ENCODE measurements around the gene YLPM1. TPM values are rescaled to one million over a fixed set of nuclear protein-coding genes. Genes with fewer than 3 reads are reported as not detected.

YLPM1 gene
- total RNA-seq, 2 experiments from 2014 or later: 72.4 to 73.8 TPM

DNA sequence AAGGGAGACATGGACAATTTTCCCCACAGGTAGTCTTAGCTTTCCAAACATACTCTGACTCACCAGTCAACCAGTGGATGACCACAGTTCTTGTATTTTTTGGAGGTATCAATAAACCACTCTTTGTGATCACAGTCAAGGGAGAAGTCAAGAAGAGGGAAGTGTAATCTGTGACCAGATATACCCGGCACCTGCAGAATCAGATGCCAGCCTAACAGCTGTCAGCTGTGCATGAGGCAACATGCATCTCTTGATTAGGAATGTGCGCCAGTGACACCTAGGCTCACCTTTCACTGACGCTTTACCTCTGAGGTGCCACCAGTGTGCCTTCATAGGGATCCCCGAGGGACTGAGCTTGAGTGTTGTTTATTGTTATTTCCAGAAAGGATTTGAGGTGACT is 92.8 kb downstream of the YLPM1 start:
- no peaks in the 10 kb centered on the region for H3K9me3 Mint-ChIP-seq
- no peaks in the 10 kb centered on the region for H3K36me3 Mint-ChIP-seq (ENCODE audit: low read depth)
- H3K27ac Mint-ChIP-seq: no peak overlapping the region
- peaks cover 19% of the 10 kb centered on the region for H3K4me1 Mint-ChIP-seq
- DNase-seq: no peak
- ChIA-PET CTCF (interaction anchor here (1.0 to 11.4 kb wide), 7 partner anchors 10 to 51 kb away, joined by 3 to 138 read pairs (median 6); partner anchors contain the start of gene DLST), POLR2A (no interaction called here)
- H3K27me3 Mint-ChIP-seq: no peaks in the 10 kb centered on the region
- no peak overlapping the region for H3K4me3 Mint-ChIP-seq

DNA sequence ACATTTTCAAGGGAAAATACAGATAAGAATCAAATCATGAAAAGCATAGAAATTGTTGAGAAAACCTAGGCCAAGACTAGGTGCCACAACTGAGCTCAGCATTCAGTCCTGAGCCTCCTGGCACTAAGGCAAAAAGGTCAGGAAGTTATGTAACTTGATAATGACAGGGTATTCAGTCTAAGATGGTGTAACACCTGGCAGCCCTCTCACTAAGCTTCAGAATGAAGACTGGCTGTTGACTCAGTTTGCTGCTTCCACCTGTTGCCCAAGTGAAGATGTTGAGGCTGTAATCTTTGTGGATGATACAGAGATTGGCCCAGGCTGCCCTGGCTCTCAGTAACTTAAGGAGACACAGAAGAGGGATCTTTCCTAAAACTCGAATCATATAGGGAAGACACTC is 93.2 kb downstream of the YLPM1 start:
- Mint-ChIP-seq H3K27ac (no peak overlapping the region), H3K4me1 (peaks cover 21% of the 10 kb centered on the region), H3K36me3 (ENCODE audit: low read depth) (no peaks in the 10 kb centered on the region), H3K4me3 (no peak overlapping the region), H3K27me3 (no peaks in the 10 kb centered on the region), H3K9me3 (no peaks in the 10 kb centered on the region)
- no peak for DNase-seq
- POLR2A ChIA-PET: no interaction called here
- CTCF ChIA-PET: interaction anchor here (0.9 to 11.4 kb wide), 9 partner anchors 11 to 51 kb away, joined by 3 to 138 read pairs (median 4); partner anchors contain the start of gene DLST

DNA sequence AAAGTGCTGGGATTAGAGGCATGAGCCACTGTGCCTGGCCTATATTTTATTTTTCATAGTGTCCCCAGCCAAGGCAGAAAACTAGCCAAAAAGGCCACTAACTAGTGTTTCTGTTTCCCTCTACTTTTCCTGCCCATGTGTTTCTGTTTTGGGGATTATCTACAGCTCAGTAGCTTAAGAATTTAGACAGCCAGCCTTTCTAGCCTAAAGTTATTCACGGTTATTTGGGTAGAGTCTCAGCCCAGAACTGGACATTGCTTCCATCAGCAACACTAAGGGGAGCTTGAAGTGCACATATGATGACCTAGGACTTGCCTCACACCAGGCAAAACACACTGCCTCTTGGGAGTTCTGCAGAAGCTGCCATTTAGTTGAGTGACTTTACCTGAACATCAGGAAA is 94.9 kb downstream of the YLPM1 start:
- Mint-ChIP-seq H3K4me3 (no peak overlapping the region), H3K4me1 (peaks cover 13% of the 10 kb centered on the region), H3K27ac (no peak overlapping the region), H3K36me3 (ENCODE audit: low read depth) (no peaks in the 10 kb centered on the region), H3K9me3 (no peaks in the 10 kb centered on the region), H3K27me3 (no peaks in the 10 kb centered on the region)
- no peak for DNase-seq
- ChIA-PET CTCF (interaction anchor here (0.8 to 11.4 kb wide), 5 partner anchors 13 to 49 kb away, joined by 3 to 138 read pairs (median 13); partner anchors contain the start of gene DLST), POLR2A (no interaction called here)

DNA sequence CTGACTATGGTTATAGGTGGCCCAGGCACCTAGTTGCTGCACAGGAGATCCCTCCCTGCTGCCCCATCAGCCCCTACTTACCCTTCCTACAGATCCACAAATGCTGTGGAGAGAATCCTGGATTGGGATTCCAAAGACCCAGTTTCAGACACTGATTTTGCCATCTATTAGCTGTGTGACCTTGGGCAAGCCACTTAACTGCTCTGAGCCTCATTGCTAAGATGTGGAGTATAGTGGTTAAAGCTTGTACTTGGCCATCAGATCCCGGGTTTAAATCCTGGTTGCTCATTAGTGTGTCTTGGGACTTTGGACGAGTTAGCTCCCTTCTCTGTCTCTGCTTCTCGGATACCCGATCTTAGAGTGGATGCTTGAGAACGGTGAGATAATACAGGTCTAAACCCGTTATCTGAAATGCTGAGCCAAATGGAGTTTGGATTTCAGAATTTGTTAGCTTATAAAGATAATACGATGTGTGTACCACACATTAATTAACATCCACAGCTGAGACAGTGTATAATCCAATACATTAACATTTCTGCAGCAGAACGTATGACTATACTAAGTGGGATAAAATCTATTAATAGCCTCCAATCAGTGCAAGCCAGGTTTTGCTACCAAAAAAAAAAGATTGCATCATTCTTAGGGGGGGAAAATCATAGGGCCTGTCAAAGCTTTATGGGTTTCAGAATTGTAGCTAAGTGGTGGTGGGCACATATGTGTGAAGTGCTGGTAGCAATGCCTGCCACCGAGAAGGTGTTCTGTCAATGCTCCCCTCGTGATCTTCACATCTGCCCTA is 96.8 kb downstream of the YLPM1 start:
- Mint-ChIP-seq H3K27me3 (no peaks in the 10 kb centered on the region), H3K9me3 (no peaks in the 10 kb centered on the region), H3K4me1 (peaks cover 4% of the 10 kb centered on the region), H3K27ac (no peak overlapping the region), H3K36me3 (ENCODE audit: low read depth) (no peaks in the 10 kb centered on the region), H3K4me3 (no peak overlapping the region)
- ChIA-PET POLR2A (no interaction called here), CTCF (interaction anchor here (0.6 to 11.4 kb wide), 17 partner anchors 11 to 436 kb away, joined by 3 to 138 read pairs (median 4); partner anchors contain the start of genes ACYP1, DLST and PROX2)
- DNase-seq: no peak

DNA sequence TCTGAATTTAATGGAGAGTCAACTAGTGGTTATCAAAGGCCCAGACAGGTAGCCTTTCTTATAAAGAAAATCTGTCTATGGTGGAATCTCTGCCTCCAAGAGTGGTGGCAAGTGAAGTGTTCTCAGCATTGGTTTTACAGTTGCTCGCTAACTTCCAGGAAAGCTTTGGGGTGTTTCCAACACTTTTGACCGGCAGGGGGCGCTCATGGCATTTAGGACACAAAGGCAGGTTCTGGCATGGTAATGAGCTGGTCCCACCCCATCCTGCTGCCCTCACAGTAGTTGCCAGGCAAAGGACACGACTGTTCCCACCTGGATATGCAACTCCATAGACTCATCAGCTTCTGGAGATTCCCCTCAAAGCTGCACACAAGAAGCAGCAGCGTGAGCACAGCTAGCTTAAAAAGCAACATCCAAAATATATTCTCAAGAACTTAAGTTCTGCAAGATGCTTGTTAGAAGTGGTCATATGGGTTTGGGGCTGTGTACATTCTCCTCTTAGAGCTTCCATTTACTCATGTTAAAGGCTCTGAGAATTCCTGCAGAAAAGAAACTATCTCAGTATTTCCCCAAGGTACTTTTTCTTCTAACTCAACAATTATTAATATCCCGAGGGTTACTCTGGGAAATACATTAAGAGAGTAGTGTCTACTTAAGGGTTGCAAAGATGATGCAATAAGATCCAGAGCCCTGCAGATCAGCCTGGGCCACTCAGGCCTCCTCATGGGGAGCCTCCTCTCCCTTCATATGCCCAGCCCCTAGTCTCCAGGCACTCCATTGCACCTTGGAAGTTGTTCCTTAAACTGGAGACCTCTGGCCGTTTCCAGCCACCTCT is 98.0 kb downstream of the YLPM1 start:
- CTCF ChIA-PET: interaction anchor here (0.6 to 11.4 kb wide), 33 partner anchors 8 to 628 kb away, joined by 3 to 138 read pairs (median 4); partner anchors contain the start of genes ACYP1, DLST, PROX2 and RPS6KL1
- no peaks in the 10 kb centered on the region for H3K36me3 Mint-ChIP-seq (ENCODE audit: low read depth)
- H3K9me3 Mint-ChIP-seq: no peaks in the 10 kb centered on the region
- DNase-seq: peak; percentile 95
- H3K4me1 Mint-ChIP-seq: peaks cover 5% of the 10 kb centered on the region
- no peak overlapping the region for H3K27ac Mint-ChIP-seq
- POLR2A ChIA-PET: interaction anchor here (0.6 to 1.3 kb wide), 3 partner anchors 19 to 44 kb away, joined by 4 to 8 read pairs (median 5); no protein-coding TSS in a partner anchor
- no peaks in the 10 kb centered on the region for H3K27me3 Mint-ChIP-seq
- H3K4me3 Mint-ChIP-seq: no peak overlapping the region

DNA sequence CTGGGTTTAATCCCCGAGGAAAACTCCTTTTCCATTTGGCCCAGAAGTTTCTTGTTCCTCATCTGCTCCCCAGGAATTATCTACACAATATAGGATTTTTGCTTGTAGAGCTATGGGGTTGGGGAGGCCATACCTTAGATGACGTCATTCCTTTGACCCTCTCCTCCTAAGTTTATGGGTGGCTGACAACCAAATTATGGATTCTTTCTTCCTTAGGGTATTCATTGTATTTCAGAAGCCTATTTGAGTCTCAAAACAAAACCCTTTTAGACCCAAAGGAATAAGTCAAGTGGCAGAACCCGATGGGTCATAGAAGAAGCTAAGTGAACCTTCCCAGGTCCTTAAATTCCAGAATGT is 98.6 kb downstream of the YLPM1 start:
- CTCF ChIA-PET: interaction anchor here (0.8 to 11.4 kb wide), 16 partner anchors 12 to 627 kb away, joined by 3 to 138 read pairs (median 4); partner anchors contain the start of genes DLST, PROX2 and RPS6KL1
- no peak for DNase-seq
- Mint-ChIP-seq H3K36me3 (ENCODE audit: low read depth) (no peaks in the 10 kb centered on the region), H3K4me3 (no peak overlapping the region), H3K27ac (no peak overlapping the region), H3K9me3 (no peaks in the 10 kb centered on the region), H3K27me3 (no peaks in the 10 kb centered on the region), H3K4me1 (peaks cover 11% of the 10 kb centered on the region)
- POLR2A ChIA-PET: interaction anchor here (1.3 kb wide), 1 partner anchor 43 kb away, joined by 8 read pairs; no protein-coding TSS in a partner anchor

DNA sequence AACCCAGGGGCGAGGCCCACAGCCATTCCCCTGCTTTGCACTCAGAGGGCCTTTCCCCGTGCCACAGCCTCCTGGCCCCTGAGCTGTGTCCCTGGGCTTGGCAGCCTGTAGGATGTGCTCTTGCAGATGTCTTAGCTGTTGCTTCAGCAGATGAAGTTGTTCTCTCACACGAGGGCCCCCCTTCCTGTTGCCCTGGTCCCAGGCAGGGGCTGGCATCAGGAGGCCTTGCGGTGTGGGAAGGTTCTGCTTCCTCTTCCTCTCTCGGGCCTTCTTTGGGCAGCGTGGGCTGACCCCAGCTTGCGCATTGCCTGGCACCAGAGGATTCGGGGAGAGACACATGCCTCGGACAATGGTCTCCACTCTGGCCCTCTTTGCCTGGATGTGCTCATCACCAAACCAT is 100.2 kb downstream of the YLPM1 start:
- Mint-ChIP-seq H3K27ac (no peak overlapping the region), H3K27me3 (no peaks in the 10 kb centered on the region), H3K4me1 (peaks cover 25% of the 10 kb centered on the region), H3K36me3 (ENCODE audit: low read depth) (no peaks in the 10 kb centered on the region), H3K9me3 (no peaks in the 10 kb centered on the region), H3K4me3 (no peak overlapping the region)
- DNase-seq: no peak
- ChIA-PET CTCF (interaction anchor here (0.6 to 11.4 kb wide), 9 partner anchors 11 to 254 kb away, joined by 3 to 138 read pairs (median 3); partner anchors contain the start of gene PROX2), POLR2A (no interaction called here)

DNA sequence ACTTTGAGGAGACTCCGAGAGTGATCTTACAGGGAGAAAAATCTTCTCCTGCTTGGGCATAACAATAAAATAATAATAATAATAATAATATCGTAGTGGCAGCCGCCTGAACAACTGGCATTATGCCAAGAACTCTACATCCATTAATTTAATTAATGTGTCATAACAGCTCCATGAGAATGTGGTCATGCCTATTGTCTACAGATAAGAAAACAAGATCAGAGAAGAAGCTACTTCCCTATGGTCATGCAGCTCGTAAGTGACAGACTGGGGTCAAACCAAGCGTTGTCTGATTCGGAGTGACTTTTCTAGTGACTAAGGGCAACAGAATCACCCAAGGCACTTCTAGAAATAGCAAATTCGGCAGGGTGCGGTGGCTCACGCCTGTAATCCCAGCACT is 101.1 kb downstream of the YLPM1 start:
- Mint-ChIP-seq H3K27me3 (no peaks in the 10 kb centered on the region), H3K36me3 (ENCODE audit: low read depth) (no peaks in the 10 kb centered on the region), H3K4me1 (peaks cover 28% of the 10 kb centered on the region), H3K27ac (no peak overlapping the region), H3K9me3 (no peaks in the 10 kb centered on the region), H3K4me3 (no peak overlapping the region)
- DNase-seq: no peak
- ChIA-PET CTCF (interaction anchor here (0.9 to 11.4 kb wide), 4 partner anchors 9 to 83 kb away, joined by 3 to 138 read pairs (median 22); no protein-coding TSS in a partner anchor), POLR2A (no interaction called here)

DNA sequence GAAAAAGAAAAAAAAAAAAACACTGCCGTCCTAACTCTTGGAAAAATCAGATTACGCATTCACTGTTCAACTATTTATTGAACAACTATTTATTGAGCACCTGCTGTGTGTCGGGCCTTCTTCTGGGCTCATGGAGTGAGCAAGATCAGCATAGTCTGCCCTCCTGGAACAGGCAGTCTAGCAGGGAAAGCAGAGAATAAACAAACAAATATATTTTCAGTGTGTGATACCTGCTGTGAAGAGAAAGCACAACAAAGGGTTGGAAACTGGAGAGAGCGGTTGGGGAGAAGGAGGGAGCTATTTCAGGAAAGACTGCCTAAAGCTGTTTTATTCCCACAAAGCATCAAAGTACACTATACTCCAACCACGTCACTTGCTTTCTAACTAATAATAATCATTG is 102.0 kb downstream of the YLPM1 start:
- no peak for DNase-seq
- POLR2A ChIA-PET: no interaction called here
- no peaks in the 10 kb centered on the region for H3K36me3 Mint-ChIP-seq (ENCODE audit: low read depth)
- H3K27ac Mint-ChIP-seq: no peak overlapping the region
- CTCF ChIA-PET: no interaction called here
- H3K4me1 Mint-ChIP-seq: peaks cover 28% of the 10 kb centered on the region
- no peak overlapping the region for H3K4me3 Mint-ChIP-seq
- H3K9me3 Mint-ChIP-seq: no peaks in the 10 kb centered on the region
- H3K27me3 Mint-ChIP-seq: no peaks in the 10 kb centered on the region

DNA sequence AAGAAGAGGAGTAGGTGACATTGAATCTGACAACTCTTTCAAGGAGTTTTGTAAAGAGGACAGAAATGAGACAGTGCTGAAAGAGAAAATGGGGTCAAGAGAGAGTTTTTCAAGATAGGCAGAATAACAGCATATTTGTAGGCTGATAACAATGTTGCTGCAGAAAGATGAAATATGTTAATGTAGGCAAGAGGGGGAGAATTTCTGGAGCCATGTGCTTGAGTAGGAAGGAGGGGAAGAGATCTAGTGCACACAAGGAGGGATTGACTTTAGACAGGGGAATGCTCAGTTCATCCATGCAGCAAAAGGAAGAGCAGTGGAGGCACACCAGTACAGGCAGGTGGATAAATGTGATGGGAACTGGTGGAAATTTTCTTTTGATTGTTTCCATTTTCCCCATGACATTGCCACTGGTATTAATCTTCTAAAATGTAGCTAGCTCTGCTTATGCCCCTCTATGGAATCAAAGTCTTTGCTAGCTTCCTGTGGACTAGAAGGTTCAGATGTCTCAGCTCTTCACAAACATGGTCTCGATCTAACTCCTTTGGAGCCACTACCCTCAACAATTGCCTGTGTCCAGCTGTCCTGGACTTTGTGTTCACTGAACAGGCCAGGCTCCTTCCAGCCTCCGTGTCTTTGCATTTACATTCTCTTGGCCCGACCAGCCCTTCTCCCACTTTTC is 103.7 kb downstream of the YLPM1 start:
- H3K27ac Mint-ChIP-seq: peak overlapping the region; percentile 66
- ChIA-PET POLR2A (no interaction called here), CTCF (interaction anchor here (0.6 to 1.5 kb wide), 4 partner anchors 11 to 254 kb away, joined by 3 to 10 read pairs (median 3); partner anchors contain the start of gene DLST)
- H3K4me3 Mint-ChIP-seq: no peak overlapping the region
- no peak for DNase-seq
- no peaks in the 10 kb centered on the region for H3K9me3 Mint-ChIP-seq
- peaks cover 24% of the 10 kb centered on the region for H3K4me1 Mint-ChIP-seq
- H3K27me3 Mint-ChIP-seq: no peaks in the 10 kb centered on the region
- no peaks in the 10 kb centered on the region for H3K36me3 Mint-ChIP-seq (ENCODE audit: low read depth)

DNA sequence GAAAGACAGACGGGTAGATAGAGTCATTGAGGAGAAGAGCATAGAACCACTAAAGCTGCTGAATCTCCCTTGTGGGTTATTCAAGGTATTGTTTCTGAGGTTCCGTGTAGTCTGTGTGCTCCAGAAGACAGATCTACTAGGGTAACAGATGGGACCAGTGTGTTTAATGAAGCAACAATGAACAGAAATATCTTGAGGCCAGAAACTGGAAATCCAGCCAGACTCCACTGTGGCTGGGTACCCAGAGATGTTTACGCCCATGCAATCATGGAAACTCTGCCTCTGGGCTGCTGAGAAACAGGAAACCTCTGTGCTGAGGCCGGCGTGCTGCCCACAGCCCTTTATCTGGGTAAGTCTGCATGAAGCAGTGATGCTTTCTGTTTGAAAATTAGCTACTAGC is 104.6 kb downstream of the YLPM1 start:
- POLR2A ChIA-PET: no interaction called here

DNA sequence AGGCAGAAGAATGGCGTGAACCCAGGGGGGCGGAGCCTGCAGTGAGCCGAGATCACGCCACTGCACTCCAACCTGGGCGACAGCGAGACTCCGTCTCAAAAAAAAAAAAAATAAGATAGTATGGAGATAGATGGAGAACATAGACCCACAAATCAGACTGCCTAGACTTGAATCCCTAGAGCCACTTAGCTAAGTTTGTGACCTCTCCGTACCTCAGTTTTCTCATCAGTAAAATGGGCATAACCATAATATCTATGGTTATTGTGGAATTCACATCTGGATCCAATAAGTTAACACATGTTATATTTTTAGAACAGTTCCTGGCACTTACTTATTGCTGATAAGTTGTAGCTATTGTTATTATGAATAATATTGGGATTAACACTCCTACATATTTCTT is 105.6 kb downstream of the YLPM1 start:
- H3K4me3 Mint-ChIP-seq: no peak overlapping the region
- peaks cover 24% of the 10 kb centered on the region for H3K4me1 Mint-ChIP-seq
- H3K27me3 Mint-ChIP-seq: no peaks in the 10 kb centered on the region
- DNase-seq: no peak
- H3K9me3 Mint-ChIP-seq: no peaks in the 10 kb centered on the region
- ChIA-PET POLR2A (no interaction called here), CTCF (interaction anchor here (0.6 to 1.5 kb wide), 9 partner anchors 8 to 438 kb away, joined by 3 to 5 read pairs (median 4); no protein-coding TSS in a partner anchor)
- no peaks in the 10 kb centered on the region for H3K36me3 Mint-ChIP-seq (ENCODE audit: low read depth)
- H3K27ac Mint-ChIP-seq: no peak overlapping the region

More for the DNA sequence above, 104.6 kb downstream of the YLPM1 start:
- Mint-ChIP-seq H3K27me3 (no peaks in the 10 kb centered on the region), H3K4me1 (peaks cover 24% of the 10 kb centered on the region), H3K4me3 (no peak overlapping the region), H3K27ac (peak overlapping the region; percentile 66), H3K36me3 (ENCODE audit: low read depth) (no peaks in the 10 kb centered on the region), H3K9me3 (no peaks in the 10 kb centered on the region)
- CTCF ChIA-PET: interaction anchor here (0.6 to 1.5 kb wide), 5 partner anchors 11 to 255 kb away, joined by 3 to 10 read pairs (median 5); no protein-coding TSS in a partner anchor
- peak; percentile 72 for DNase-seq

Measured in activated CD4-positive, alpha-beta T cell treated with anti-CD3 and anti-CD28 coated beads, Interleukin-2, amount 10 ng/mL, durations not matched to agents 7 days and 5 days (primary cell).